NCI-H2196 (cell line): ENCODE measurements around the gene IRX3.

Experiments used
- DNase-seq: peaks from one replicate; lab custom pipeline; 2025; ENCODE audit not compliant: unreplicated experiment; lab: John Stamatoyannopoulos, UW

The IRX3 gene

GRCh38 chr16:54239456-54239855, 47.1 kb downstream of the IRX3 start:
- no peak for DNase-seq

- DNase-seq: no peak
Observed at GRCh38 chr16:54236773-54237172, 49.8 kb downstream of the IRX3 start.

- DNase-seq: no peak
Observed at GRCh38 chr16:54233615-54234014, 53.0 kb downstream of the IRX3 start.
